OCI-LY7 (cell line): ENCODE data around the gene VEPH1. TPM values are rescaled to one million over a fixed set of nuclear protein-coding genes. Genes with fewer than 3 reads are reported as not detected.

Source experiments
- BruUV-seq: library from RNA; stranded (reverse); fragments of 400-500 nt; replicated peaks from 2 replicates; lab custom pipeline; 2021; lab: Mats Ljungman, UMichigan
- CTCF ChIA-PET: fragments of 300-600 bp; sonication (Branson Sonifier 250); formaldehyde crosslinking; loops from one replicate; lab custom pipeline; 2022; ENCODE audit warnings: antibody characterized with exemption; ENCODE audit not compliant: unreplicated experiment; lab: Charles Lee
- POLR2A ChIA-PET: fragments of 300-600 bp; sonication (Branson Sonifier 250); formaldehyde crosslinking; loops from one replicate; lab custom pipeline; 2022; ENCODE audit warnings: antibody characterized with exemption; lab: Charles Lee
- DNase-seq: peaks from one replicate; pipeline ENCODE4 v3.0.0-alpha.2; 2015; ENCODE audit warnings: low spot score
- H2AFZ ChIP-seq: fragments of 200-600 bp; sonication (generic), shearing (Covaris generic); 2 replicates; pipeline ENCODE4 v1.6.1; 2014; ENCODE audit warnings: mild to moderate bottlenecking, antibody characterized with exemption, low read length, moderate library complexity
- H3K27ac ChIP-seq: fragments of 200-600 bp; sonication (generic); 2 replicates; pipeline ENCODE4 v1.5.1; 2014; ENCODE audit warnings: mixed run types, low read depth, mild to moderate bottlenecking, moderate library complexity, low read length, inconsistent platforms; ENCODE audit not compliant: poor library complexity, severe bottlenecking
- H3K36me3 ChIP-seq: fragments of 200-600 bp; sonication (generic); 2 replicates; pipeline ENCODE4 v1.6.1; 2014; ENCODE audit warnings: mild to moderate bottlenecking, antibody characterized with exemption, low read length, moderate library complexity, mixed read lengths; ENCODE audit not compliant: insufficient read depth
- H3K4me1 ChIP-seq: fragments of 200-600 bp; sonication (generic); 2 replicates; pipeline ENCODE4 v1.5.1; 2014; ENCODE audit warnings: mild to moderate bottlenecking, low read length; ENCODE audit not compliant: insufficient read depth, poor library complexity, severe bottlenecking
- H3K4me2 ChIP-seq: fragments of 200-600 bp; sonication (generic); 2 replicates; pipeline ENCODE4 v1.6.1; 2014; ENCODE audit warnings: mild to moderate bottlenecking, low read length
- H3K4me3 ChIP-seq: fragments of 200-600 bp; sonication (generic); 2 replicates; pipeline ENCODE4 v1.5.1; 2014; ENCODE audit warnings: mild to moderate bottlenecking, low read depth, low read length; ENCODE audit not compliant: poor library complexity, severe bottlenecking
- H3K79me2 ChIP-seq: fragments of 200-600 bp; sonication (generic); 2 replicates; pipeline ENCODE4 v1.6.1; 2016; ENCODE audit warnings: low read depth, mild to moderate bottlenecking, low read length, moderate library complexity, mixed read lengths; ENCODE audit not compliant: insufficient read depth
- H3K9me2 ChIP-seq: fragments of 200-600 bp; sonication (generic); 2 replicates; pipeline ENCODE4 v1.6.1; 2016; ENCODE audit warnings: mild to moderate bottlenecking, low read length, mixed read lengths; ENCODE audit not compliant: insufficient read depth
- H3K9me3 ChIP-seq: fragments of 200-600 bp; sonication (generic); 2 replicates; pipeline ENCODE4 v1.6.1; 2014; ENCODE audit warnings: mild to moderate bottlenecking, mixed run types, low read length, mixed read lengths
- H4K20me1 ChIP-seq: fragments of 200-600 bp; sonication (generic); 2 replicates; pipeline ENCODE4 v1.6.1; 2014; ENCODE audit warnings: mild to moderate bottlenecking, antibody characterized with exemption, low read length, moderate library complexity, mixed read lengths; ENCODE audit not compliant: insufficient read depth
- CTCF ChIP-seq: fragments of 200-600 bp; sonication (generic); conservative IDR thresholded peaks from 2 replicates; pipeline ENCODE4 v1.5.1; 2014; ENCODE audit warnings: mild to moderate bottlenecking, antibody characterized with exemption, low read length, moderate library complexity, mixed read lengths
- EZH2phosphoT487 ChIP-seq: fragments of 200-600 bp; sonication (generic); IDR thresholded peaks from 2 replicates; pipeline ENCODE4 v1.6.1; 2018; ENCODE audit warnings: low read depth, borderline replicate concordance, mild to moderate bottlenecking, mixed run types, antibody characterized with exemption, low read length, moderate library complexity, mixed read lengths
- intact Hi-C: fragments of 100-400 bp; cut with micrococcal nuclease; formaldehyde crosslinking; loops from one replicate; pipeline ENCODE4 v1.10.0; 2022; ENCODE audit not compliant: unreplicated experiment
- total RNA-seq, 2 experiments: library from RNA; depleted of rRNA in 1 of 2; stranded (reverse); fragments of >200 nt in 1 of 2; shearing (Covaris generic) in 1 of 2; gene quantifications; 2 replicates each; pipeline ENCODE4 v1.2.3, GENCODE V29; 2014 to 2022

The VEPH1 gene
- total RNA-seq, 2 experiments from 2014 or later, result not detected

GRCh38 chr3:157240408-157240807 lies 262.8 kb downstream of the VEPH1 start:
- ChIA-PET POLR2A (interaction anchor here (1.4 kb wide), 1 partner anchor 14 kb away, joined by 3 read pairs; no protein-coding TSS in a partner anchor), CTCF (interaction anchor here (0.5 kb wide), 1 partner anchor 173 kb away, joined by 3 read pairs; no protein-coding TSS in a partner anchor)
- H3K9me3 ChIP-seq, result no peaks in the 10 kb centered on the region
- H3K27ac ChIP-seq, result no peak overlapping the region
- no peaks in the 10 kb centered on the region for H3K36me3 ChIP-seq
- DNase-seq, result no peak
- no peak overlapping the region for H3K4me3 ChIP-seq
- TF ChIP-seq CTCF, result no peak
- no peak for TF ChIP-seq EZH2phosphoT487
- H2AFZ ChIP-seq, result no peak overlapping the region
- intact Hi-C loops, result no loop called here
- BruUV-seq, result no TSS peak
- H3K4me2 ChIP-seq, result no peak overlapping the region
- no peaks in the 10 kb centered on the region for H3K4me1 ChIP-seq
- H3K79me2 ChIP-seq, result no peaks in the 10 kb centered on the region
- no peaks in the 10 kb centered on the region for H4K20me1 ChIP-seq
- H3K9me2 ChIP-seq, result no peaks in the 10 kb centered on the region

GRCh38 chr3:157239082-157239704 lies 264.0 kb downstream of the VEPH1 start:
- intact Hi-C loops, result no loop called here
- Histone ChIP-seq H4K20me1 (no peaks in the 10 kb centered on the region), H3K4me1 (no peaks in the 10 kb centered on the region), H3K79me2 (no peaks in the 10 kb centered on the region), H3K4me2 (no peak overlapping the region), H2AFZ (no peak overlapping the region), H3K4me3 (no peak overlapping the region), H3K27ac (no peak overlapping the region), H3K36me3 (no peaks in the 10 kb centered on the region), H3K9me3 (no peaks in the 10 kb centered on the region), H3K9me2 (no peaks in the 10 kb centered on the region)
- no TSS peak for BruUV-seq
- TF ChIP-seq EZH2phosphoT487 (no peak), CTCF (peak; percentile 92)
- peak; percentile 64 for DNase-seq
- ChIA-PET CTCF (no interaction called here), POLR2A (interaction anchor here (0.6 kb wide), 1 partner anchor 1299 kb away, joined by 3 read pairs; no protein-coding TSS in a partner anchor)

GRCh38 chr3:157238457-157238856 lies 264.8 kb downstream of the VEPH1 start:
- TF ChIP-seq EZH2phosphoT487 (no peak), CTCF (no peak)
- POLR2A ChIA-PET, result no interaction called here
- H3K36me3 ChIP-seq, result no peaks in the 10 kb centered on the region
- H3K9me2 ChIP-seq, result no peaks in the 10 kb centered on the region
- no peaks in the 10 kb centered on the region for H3K9me3 ChIP-seq
- CTCF ChIA-PET, result no interaction called here
- H3K27ac ChIP-seq, result no peak overlapping the region
- no peaks in the 10 kb centered on the region for H3K4me1 ChIP-seq
- no TSS peak for BruUV-seq
- H3K79me2 ChIP-seq, result no peaks in the 10 kb centered on the region
- H4K20me1 ChIP-seq, result no peaks in the 10 kb centered on the region
- no peak overlapping the region for H3K4me3 ChIP-seq
- H2AFZ ChIP-seq, result no peak overlapping the region
- intact Hi-C loops, result no loop called here
- no peak overlapping the region for H3K4me2 ChIP-seq
- no peak for DNase-seq
